Activated CD4-positive, alpha-beta T cell treated with anti-CD3 and anti-CD28 coated beads, Interleukin-2, amount 10 ng/mL, durations not matched to agents 24 days and 14 days (primary cell): ENCODE data around the gene NOX4. TPM values are rescaled to one million over a fixed set of nuclear protein-coding genes. Genes with fewer than 3 reads are reported as not detected.
"Not testable (repeated sequence)": the region's sequence is repeated elsewhere in the genome, so short reads cannot be mapped to it uniquely, and the experiment has no call there.

Experiments
- DNase-seq: peaks from one replicate; pipeline ENCODE4 v3.0.0; 2022
- H3K27ac Mint-ChIP-seq: one replicate; pipeline ENCODE4 v1.8.0; 2022; ENCODE audit warnings: mild to moderate bottlenecking, mixed read lengths
- H3K27me3 Mint-ChIP-seq: one replicate; pipeline ENCODE4 v1.8.0; 2022; ENCODE audit warnings: mixed read lengths
- H3K36me3 Mint-ChIP-seq: one replicate; pipeline ENCODE4 v1.8.0; 2022; ENCODE audit warnings: low read depth, mild to moderate bottlenecking, mixed read lengths
- H3K4me1 Mint-ChIP-seq: one replicate; pipeline ENCODE4 v1.8.0; 2021; ENCODE audit warnings: mixed read lengths
- H3K4me3 Mint-ChIP-seq: one replicate; pipeline ENCODE4 v1.8.0; 2022; ENCODE audit warnings: mild to moderate bottlenecking, moderate library complexity, mixed read lengths
- H3K9me3 Mint-ChIP-seq: one replicate; pipeline ENCODE4 v1.8.0; 2021; ENCODE audit warnings: mixed read lengths
- intact Hi-C: fragments of 100-400 bp; cut with micrococcal nuclease; formaldehyde crosslinking; loops from one replicate; pipeline ENCODE4 v1.15.1; 2023
- total RNA-seq: library from RNA; stranded (reverse); gene quantifications from 2 replicates; pipeline ENCODE4 v1.2.3, GENCODE V29; 2022

Gene NOX4
- total RNA-seq, 1 donor from 2014 or later = not detected

GRCh38 chr11:89288004-89288403 lies 203.2 kb downstream of the NOX4 start:
- not testable (repeated sequence) for H3K4me3 Mint-ChIP-seq

DNA sequence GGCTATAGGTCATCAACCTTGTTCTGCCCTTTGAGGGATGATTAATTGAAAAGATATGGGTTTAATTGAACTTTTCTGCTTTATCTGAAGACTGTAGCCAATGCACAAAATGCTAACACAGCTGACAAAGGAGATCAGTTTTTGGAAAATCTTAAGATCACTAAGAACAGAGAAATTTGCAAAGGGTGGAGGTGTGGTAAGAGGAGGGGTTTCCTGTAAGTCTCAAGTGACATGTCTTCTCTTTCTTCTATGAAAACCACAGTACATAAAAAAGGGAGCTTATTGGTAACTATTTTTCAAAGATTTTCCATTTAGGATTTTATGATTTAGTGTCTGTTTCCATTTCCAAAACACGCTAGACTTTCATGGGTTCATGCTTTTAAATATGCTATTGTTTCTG lies 204.6 kb downstream of the NOX4 start:
- DNase-seq, H3K4me3 Mint-ChIP-seq, H3K36me3 Mint-ChIP-seq, H3K27me3 Mint-ChIP-seq, H3K4me1 Mint-ChIP-seq, H3K27ac Mint-ChIP-seq, intact Hi-C loops, H3K9me3 Mint-ChIP-seq: not testable (repeated sequence)

More at GRCh38 chr11:89288004-89288403, 203.2 kb downstream of the NOX4 start:
- H3K36me3 Mint-ChIP-seq, H3K9me3 Mint-ChIP-seq, H3K4me1 Mint-ChIP-seq, H3K27me3 Mint-ChIP-seq, intact Hi-C loops, DNase-seq, H3K27ac Mint-ChIP-seq: not testable (repeated sequence)

DNA sequence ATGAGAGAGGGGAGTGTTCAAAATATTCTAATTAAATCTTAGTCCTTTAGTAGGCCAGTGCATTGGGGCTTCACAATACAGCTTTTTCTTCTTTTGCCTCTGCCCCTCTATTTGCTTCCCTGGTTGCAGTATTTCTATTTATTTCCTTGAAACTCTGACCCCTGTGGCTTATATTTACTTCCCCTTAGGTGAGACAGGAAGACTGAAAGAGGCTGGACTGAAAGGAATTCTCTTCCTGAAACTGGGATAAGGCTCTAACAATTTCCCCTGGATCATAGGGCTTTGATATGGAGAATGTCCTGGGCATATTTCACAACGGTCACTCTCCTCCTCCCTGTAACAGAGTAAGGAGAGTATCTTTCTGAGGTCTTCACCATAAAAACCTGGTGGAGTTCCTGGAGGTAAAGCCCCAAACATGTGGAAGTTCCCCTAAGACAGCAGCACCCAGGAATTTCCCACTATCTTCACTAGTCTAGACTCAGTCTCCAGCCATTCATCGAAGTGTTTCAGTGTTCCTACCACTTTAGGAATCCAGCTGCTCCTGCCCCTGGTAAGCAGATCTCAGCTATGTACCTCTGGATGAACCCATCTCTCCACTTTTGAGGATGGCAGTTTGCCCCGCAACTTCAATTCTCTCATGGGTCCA lies 210.0 kb downstream of the NOX4 start:
- H3K4me1 Mint-ChIP-seq, intact Hi-C loops, H3K27ac Mint-ChIP-seq: not testable (repeated sequence)

GRCh38 chr11:89279176-89279575 lies 212.0 kb downstream of the NOX4 start:
- H3K9me3 Mint-ChIP-seq = peaks cover 3% of the 10 kb centered on the region
- no peak for DNase-seq
- intact Hi-C loops = no loop called here
- H3K36me3 Mint-ChIP-seq = no peaks in the 10 kb centered on the region
- H3K27me3 Mint-ChIP-seq = no peaks in the 10 kb centered on the region
- no peak overlapping the region for H3K4me3 Mint-ChIP-seq
- no peaks in the 10 kb centered on the region for H3K4me1 Mint-ChIP-seq
- no peak overlapping the region for H3K27ac Mint-ChIP-seq

More for the DNA sequence above, 210.0 kb downstream of the NOX4 start:
- not testable (repeated sequence) for H3K27me3 Mint-ChIP-seq, H3K9me3 Mint-ChIP-seq, H3K36me3 Mint-ChIP-seq, DNase-seq, H3K4me3 Mint-ChIP-seq

GRCh38 chr11:89275966-89276365 lies 215.2 kb downstream of the NOX4 start:
- no peak for DNase-seq
- Mint-ChIP-seq H3K4me1 (no peaks in the 10 kb centered on the region), H3K4me3 (no peak overlapping the region), H3K27me3 (no peaks in the 10 kb centered on the region), H3K36me3 (no peaks in the 10 kb centered on the region), H3K9me3 (no peaks in the 10 kb centered on the region), H3K27ac (no peak overlapping the region)
- intact Hi-C loops = no loop called here

Other genes starting within 250 kb of the NOX4 start
- not detected in 2 replicates for gene TRIM77, start 218.9 kb upstream of the NOX4 start, total RNA-seq